GM18907 (cell line): ENCODE results near the gene PSG1.
"Not testable (repeated sequence)": the region's sequence is repeated elsewhere in the genome, so short reads cannot be mapped to it uniquely, and the experiment has no call there.

Experiments
- ATAC-seq: cut with Tn5 transposase; IDR thresholded peaks from one replicate; pipeline ENCODE4 v1.9.1; 2021; ENCODE audit warnings: mild to moderate bottlenecking, moderate library complexity; ENCODE audit not compliant: unreplicated experiment

PSG1 gene

DNA sequence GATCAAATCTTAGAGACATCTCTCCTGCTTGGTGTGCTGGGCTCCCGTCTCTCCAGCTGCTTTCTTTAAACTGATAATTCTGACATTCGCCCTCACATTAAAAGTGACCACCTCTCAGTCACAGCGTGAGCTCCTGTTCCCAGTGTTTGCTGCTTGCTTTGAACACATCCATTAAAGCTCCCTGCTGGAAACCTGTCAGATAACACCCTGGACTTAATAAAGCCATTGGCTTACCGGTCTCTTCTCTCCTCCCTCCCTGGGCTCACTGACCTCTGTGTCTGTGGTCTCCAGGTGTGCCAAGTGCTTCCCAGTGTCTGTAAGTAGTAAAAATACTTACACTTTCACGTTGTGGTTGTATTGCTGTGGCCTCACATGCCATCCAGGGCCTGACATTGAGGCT is 2.5 kb upstream of the PSG1 start:
- not testable (repeated sequence) for ATAC-seq

DNA sequence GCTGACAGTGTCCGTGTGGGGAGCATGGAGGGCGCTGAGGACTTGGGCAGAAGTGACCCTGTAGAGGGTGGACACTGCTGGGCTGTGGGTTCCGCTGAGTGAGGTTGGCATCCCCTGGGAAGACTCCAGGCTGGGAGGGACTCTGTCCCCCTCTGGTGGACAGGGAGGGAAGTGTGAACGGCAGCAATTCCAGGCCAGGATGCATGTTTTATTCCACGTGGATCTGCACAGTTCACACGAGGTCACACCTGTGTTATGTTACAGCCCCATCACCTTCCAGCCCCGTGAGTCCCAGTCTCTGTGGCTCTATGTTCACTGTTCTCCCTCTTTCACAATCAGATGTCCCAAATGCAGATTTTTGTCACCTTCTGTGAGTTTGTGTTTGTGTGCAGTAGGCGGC is 1.8 kb upstream of the PSG1 start:
- not testable (repeated sequence) for ATAC-seq

DNA sequence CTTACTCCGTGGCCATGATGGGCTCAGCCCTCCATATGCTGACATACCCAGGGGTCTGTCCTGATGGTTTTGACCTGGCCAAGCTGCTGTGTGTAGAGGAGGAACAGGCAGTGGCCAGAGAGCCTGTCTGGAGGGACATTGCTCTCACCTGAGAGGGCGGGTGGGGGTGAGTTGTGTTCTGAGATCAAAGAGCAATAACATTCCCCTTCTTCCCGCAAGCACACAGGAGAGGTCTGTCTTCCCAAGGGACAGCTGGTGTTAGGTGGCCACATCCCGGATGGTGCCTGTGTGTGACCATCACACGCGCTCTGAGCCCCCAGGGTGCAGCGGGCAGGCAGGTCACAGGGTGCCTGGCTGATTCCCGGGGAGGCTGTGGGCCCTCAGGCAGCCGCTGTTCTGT is 1.1 kb upstream of the PSG1 start:
- not testable (repeated sequence) for ATAC-seq

DNA sequence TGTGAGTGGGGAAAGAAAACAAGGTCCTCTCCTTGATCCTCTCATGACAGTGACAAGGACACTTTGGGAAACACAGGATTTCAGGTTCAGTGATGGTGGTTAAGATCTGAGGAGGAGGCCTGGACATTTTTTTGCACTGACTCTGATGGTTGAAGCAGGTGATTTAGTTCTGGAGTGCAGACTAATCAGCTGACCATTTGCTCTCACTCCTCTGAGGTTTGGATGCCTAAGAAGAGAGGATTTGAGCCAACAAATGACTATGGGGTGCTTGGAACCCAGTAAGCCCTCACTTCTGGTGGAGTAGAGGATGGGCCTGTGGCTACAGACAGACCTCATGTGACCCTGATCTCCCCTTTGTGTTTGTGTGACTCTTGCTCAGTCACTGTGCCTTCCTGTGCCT is 2.9 kb downstream of the PSG1 start:
- ATAC-seq: not testable (repeated sequence)

- ATAC-seq: not testable (repeated sequence)
Measured at GRCh38 chr19:42875881-42876280, 3.6 kb downstream of the PSG1 start.

- not testable (repeated sequence) for ATAC-seq
Measured at GRCh38 chr19:42874901-42875813, 4.4 kb downstream of the PSG1 start.

GRCh38 chr19:42874136-42874535 is 5.4 kb downstream of the PSG1 start:
- ATAC-seq: not testable (repeated sequence)

- no peak for ATAC-seq
Measured at GRCh38 chr19:42872608-42873007, 6.9 kb downstream of the PSG1 start.

DNA sequence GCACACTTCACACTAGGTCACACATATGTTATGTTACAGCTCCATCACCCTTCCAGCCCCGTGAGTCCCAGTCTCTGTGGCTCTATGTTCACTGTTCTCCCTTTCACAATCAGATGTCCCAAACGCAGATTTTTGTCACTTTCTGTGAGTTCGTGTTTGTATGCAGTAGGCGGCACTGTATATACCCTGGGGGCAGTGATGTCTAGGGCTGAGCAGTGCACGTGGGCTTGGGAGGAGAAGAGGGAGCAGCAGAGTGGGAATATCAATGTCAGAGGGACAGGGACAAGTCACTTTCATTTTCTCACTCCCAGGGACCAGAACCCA is 22.0 kb downstream of the PSG1 start:
- ATAC-seq: no peak

GRCh38 chr19:42856866-42857543 is 22.5 kb downstream of the PSG1 start:
- ATAC-seq: not testable (repeated sequence)

DNA sequence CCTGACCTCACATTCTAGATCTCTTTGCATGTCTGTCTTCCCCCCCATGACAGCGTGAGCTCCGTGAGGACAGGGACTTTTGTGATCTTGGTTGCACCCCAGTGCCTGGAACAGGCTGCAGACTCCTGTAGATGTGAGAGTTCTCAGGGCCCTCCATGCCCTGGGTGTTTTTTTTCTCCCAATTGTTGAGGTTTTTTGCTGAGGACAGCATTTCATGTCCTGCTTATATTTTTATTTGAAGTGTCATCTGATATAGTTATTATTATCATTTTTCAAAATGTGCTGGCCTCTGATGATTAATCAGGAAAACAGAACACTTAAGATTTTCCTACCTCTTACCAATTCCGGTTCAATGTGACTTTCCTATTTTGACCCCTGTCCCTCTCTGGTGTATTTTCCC is 24.8 kb downstream of the PSG1 start:
- not testable (repeated sequence) for ATAC-seq

DNA sequence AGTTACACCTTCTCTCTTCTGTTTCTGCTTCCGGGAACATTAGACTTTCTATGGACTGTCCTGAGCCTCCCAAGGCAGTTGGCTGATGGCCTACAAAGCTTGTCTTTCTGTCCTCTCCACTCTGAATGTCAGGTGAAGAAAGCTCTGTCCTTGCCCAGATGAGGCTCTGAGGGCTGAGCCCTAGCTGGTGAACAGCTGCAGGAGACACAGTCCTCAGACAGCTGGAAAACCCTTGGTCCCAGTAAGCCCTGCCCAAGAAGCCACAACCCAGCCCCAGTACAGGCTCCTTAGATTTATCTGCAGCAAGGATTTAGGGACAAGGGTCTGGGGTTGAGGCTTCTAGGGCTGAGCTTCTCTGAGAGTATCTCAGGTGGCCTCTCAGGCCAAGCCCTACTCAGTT is 26.3 kb downstream of the PSG1 start:
- ATAC-seq: not testable (repeated sequence)

GRCh38 chr19:42852821-42853220 is 26.7 kb downstream of the PSG1 start:
- not testable (repeated sequence) for ATAC-seq

DNA sequence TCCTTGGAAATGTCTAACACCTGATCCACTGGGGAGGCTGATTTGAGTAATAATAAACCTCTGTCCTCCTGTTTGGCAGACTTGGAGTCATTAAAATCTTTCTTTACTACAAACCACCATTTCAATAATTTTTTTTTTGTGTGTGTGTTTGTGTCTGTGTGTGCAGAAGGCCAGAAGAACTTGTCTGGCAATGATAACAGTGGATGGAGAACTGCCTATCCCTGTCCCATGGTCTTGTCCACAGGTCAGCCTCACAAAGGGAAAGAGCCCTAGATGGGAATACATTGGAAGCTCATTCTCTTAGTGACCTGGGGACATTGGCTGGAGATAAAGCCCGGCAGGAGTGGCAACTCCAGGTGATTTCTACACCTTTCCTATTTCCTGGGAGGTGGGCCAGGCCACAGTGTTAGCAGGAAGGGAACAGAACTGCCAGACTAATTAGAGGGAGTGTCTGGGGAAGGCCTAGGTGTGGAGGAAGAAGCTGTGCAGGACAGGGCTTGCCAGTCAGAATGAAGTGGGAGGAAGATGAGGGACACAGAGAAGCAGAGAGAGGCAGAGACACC is 27.7 kb downstream of the PSG1 start:
- ATAC-seq: not testable (repeated sequence)

DNA sequence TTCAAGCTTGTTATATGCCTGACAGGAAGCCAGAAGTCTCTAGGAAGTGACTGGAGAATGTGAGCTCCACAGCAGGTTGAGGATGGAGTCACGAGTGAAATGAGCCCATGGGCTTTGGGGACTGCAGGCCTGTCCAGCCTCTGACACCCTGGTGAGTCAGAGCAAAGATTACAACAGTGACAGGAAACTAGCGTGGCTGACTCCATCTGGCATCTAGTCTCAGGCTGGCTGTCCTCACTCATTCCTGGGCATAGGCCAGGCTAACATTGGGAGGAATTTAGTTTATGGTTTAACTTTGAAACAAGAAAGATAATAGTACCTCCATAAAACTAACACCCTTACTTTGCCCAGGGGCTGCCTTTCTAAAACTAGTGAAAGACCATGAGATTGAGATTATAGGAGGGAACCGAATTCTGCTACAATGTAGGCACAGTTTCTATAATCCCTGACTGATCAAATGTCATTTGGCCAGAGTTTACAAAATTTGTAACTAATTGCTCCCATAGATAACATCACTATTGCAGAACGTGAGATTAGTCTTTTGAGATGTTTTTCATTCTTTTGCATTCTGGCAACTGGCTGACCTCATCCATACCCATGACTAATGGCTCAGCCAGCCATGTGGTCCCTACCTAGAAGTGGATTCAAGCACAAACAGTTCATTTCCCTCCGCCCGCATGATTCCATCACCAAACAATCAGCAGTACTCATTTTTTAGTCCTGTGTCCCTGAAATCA is 28.4 kb downstream of the PSG1 start:
- ATAC-seq: no peak

DNA sequence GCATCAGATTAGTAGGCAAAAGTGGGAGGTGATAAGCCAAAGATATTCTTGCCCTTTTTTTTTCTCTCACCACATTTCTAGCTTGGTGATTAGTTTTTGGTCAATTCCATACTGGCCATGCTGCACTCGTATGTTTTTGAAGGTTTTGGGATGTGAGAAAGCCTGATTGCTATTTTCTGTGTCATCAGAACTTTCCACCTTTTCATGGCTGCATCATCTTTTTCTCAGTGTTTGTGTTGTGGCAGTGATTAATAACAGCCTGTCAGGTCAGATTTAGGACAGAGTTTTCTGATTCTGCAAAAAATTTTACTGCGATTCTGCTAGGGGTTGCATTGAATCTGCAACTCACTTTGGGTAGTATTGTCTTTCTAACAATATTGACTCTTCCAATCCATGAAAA is 32.9 kb downstream of the PSG1 start:
- ATAC-seq: no peak

DNA sequence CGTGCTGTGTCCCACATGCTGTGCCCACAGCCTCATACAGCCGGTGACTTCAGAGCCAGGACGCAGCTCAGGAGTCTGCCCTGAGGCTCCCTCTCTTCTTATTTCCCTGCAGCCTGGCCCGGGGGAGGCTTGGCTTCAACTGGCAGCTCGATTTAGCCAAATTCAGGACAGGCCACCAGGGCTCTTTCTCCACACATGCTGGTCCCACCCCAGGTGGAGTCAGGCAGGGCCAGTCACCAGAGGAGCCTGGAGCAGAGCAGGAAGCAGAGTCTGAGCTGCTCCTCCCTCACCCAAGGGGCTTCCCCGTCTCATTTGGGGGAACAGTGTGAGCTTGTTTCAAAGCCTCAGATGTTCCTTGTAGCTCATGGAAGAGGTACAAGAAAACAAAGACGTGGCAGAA is 35.9 kb downstream of the PSG1 start:
- not testable (repeated sequence) for ATAC-seq

DNA sequence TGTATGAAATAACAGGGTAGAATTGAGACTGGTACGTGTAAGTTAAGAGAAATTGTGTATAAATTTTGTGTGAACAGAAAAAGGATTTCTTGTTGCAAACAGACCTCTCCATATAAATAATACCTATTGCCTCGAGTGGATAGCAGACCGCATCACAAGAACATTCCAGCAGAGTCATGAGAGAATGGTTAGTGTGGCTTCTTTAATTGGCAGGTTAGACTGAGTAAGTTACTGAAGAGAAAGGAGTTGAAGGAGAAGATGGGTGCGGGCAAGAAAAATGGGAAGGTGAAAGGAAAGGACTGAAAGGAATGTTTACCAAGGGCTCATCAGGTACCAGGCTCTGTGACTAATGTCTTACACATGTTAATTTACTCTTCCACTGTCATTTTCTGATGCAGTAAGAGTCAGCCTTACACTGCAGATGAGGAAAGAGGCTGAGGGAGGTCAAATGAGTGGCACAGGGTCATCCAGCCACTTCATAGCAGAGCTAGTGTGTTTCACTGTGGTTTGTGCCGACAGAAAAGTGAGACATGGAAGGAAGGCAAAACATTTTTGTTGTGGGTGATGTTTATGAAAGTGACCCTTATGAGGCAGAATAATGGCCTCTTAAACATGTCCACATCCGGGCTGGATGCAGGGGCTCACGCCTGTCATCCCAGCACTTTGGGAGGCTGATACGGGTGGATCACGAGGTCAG is 46.6 kb downstream of the PSG1 start:
- not testable (repeated sequence) for ATAC-seq

- ATAC-seq: not testable (repeated sequence)
Measured at GRCh38 chr19:42832023-42832680, 47.4 kb downstream of the PSG1 start.
